Activated T-helper 1 cell treated with Interleukin-2 at 50 U/mL for 16 hours (primary cell): ENCODE measurements around the gene HSPH1.

Experiments used
- DNase-seq: peaks from one replicate; pipeline ENCODE4 v3.0.0-alpha.2; 2020; ENCODE audit warnings: low read depth

HSPH1 gene

GRCh38 chr13:31096654-31097302 lies 64.9 kb downstream of the HSPH1 start:
- no peak for DNase-seq

GRCh38 chr13:31094331-31095015 lies 67.2 kb downstream of the HSPH1 start:
- DNase-seq, result no peak

GRCh38 chr13:31093145-31093885 lies 68.4 kb downstream of the HSPH1 start:
- DNase-seq, result no peak

GRCh38 chr13:31092646-31093045 lies 69.1 kb downstream of the HSPH1 start:
- DNase-seq, result no peak

GRCh38 chr13:31090961-31091624 lies 70.6 kb downstream of the HSPH1 start:
- no peak for DNase-seq

GRCh38 chr13:31090096-31090495 lies 71.6 kb downstream of the HSPH1 start:
- DNase-seq, result no peak

GRCh38 chr13:31089649-31090048 lies 72.1 kb downstream of the HSPH1 start:
- DNase-seq, result no peak

GRCh38 chr13:31088826-31089420 lies 72.8 kb downstream of the HSPH1 start:
- DNase-seq, result no peak
